HEK293 (cell line): ENCODE measurements around the gene SLC25A25.

Source experiments
- CTCF ChIA-PET: fragments of 350-600 bp; formaldehyde crosslinking; extraction: SDS; loops from one replicate; lab custom pipeline; 2021; ENCODE audit warnings: antibody characterized with exemption; lab: Yijun Ruan, JAX
- POLR2A ChIA-PET: fragments of 300-600 bp; formaldehyde crosslinking; extraction: SDS; loops from one replicate; lab custom pipeline; 2020; ENCODE audit warnings: antibody characterized with exemption, inconsistent platforms; lab: Yijun Ruan, JAX
- H3K27ac ChIP-seq: fragments of 200-500 bp; sonication (Bioruptor generic); 2 replicates; pipeline ENCODE4 v1.5.1; 2014; ENCODE audit warnings: low read depth, low read length, control low read depth, inconsistent platforms; ENCODE audit errors: extremely low read depth
- H3K36me3 ChIP-seq, 2 experiments: fragments of 200-500 bp in 1 of 2; sonication (Bioruptor generic) in 1 of 2; 1 replicate in 1 of 2; 2 replicates in 1 of 2; pipeline ENCODE4 v1.5.1; 2014 to 2017; ENCODE audit warnings: inconsistent platforms in 2 of 2, low read length in 2 of 2; ENCODE audit not compliant: control insufficient read depth in 2 of 2, insufficient read depth in 1 of 2
- H3K4me1 ChIP-seq: fragments of 200-500 bp; sonication (Bioruptor generic); 2 replicates; pipeline ENCODE4 v1.5.1; 2014; ENCODE audit warnings: mild to moderate bottlenecking, low read length, inconsistent platforms; ENCODE audit not compliant: control insufficient read depth, insufficient read depth
- H3K4me3 ChIP-seq: 2 replicates; pipeline ENCODE4 v1.5.1; 2011; ENCODE audit warnings: low read depth, mild to moderate bottlenecking, control low read depth, low read length, moderate library complexity
- H3K9me3 ChIP-seq: fragments of 200-500 bp; sonication (Bioruptor generic); 2 replicates; pipeline ENCODE4 v1.5.1; 2014; ENCODE audit warnings: low read depth, low read length, inconsistent platforms; ENCODE audit not compliant: control insufficient read depth, insufficient read depth
- GLI4 ChIP-seq: fragments of 450-650 bp; formaldehyde crosslinking; IDR thresholded peaks from 2 replicates; pipeline ENCODE4 v1.5.1; 2016; ENCODE audit warnings: missing biosample characterization, missing genetic modification characterization
- TCF7L2 ChIP-seq: IDR thresholded peaks from 2 replicates; pipeline ENCODE4 v1.6.1; 2011; ENCODE audit warnings: low read depth, mild to moderate bottlenecking, inconsistent platforms, low read length, moderate library complexity, borderline replicate concordance
- ZNF223 ChIP-seq: fragments of 450-650 bp; formaldehyde crosslinking; IDR thresholded peaks from 2 replicates; pipeline ENCODE4 v1.5.1; 2016; ENCODE audit warnings: missing biosample characterization, missing genetic modification characterization
- ZNF366 ChIP-seq: fragments of 450-650 bp; formaldehyde crosslinking; conservative IDR thresholded peaks from 2 replicates; pipeline ENCODE4 v1.5.1; 2016; ENCODE audit warnings: missing biosample characterization, missing genetic modification characterization
- ZNF747 ChIP-seq: fragments of 450-650 bp; formaldehyde crosslinking; IDR thresholded peaks from 2 replicates; pipeline ENCODE4 v1.5.1; 2016; ENCODE audit warnings: missing biosample characterization, missing genetic modification characterization
- ZSCAN30 ChIP-seq: fragments of 450-650 bp; IDR thresholded peaks from 2 replicates; pipeline ENCODE4 v1.5.1; 2018; ENCODE audit warnings: missing biosample characterization, mild to moderate bottlenecking, missing genetic modification characterization, moderate library complexity
- TF ChIP-seq, protein P1 (sequence below): fragments of 450-650 bp; formaldehyde crosslinking; IDR thresholded peaks from 2 replicates; pipeline ENCODE4 v1.5.1; 2017; ENCODE audit warnings: missing biosample characterization, mild to moderate bottlenecking, missing genetic modification characterization, moderate library complexity

Gene SLC25A25

GRCh38 chr9:128155736-128156500 is 87.9 kb downstream of the SLC25A25 start:
- no peak overlapping the region for H3K27ac ChIP-seq
- CTCF ChIA-PET: interaction anchor here (0.7 kb wide), 3 partner anchors 42 to 350 kb away, joined by 3 read pairs; no protein-coding TSS in a partner anchor
- no peaks in the 10 kb centered on the region for H3K36me3 ChIP-seq
- no peak for TF ChIP-seq ZNF223 (tag by site-specific recombination)
- TF ChIP-seq GLI4: no peak
- TF ChIP-seq ZSCAN30 (tag by site-specific recombination): no peak
- TF ChIP-seq ZNF747 (tag by site-specific recombination): no peak
- no peak for TF ChIP-seq TCF7L2
- no peak for TF ChIP-seq ZNF366 (tag by site-specific recombination)
- TF ChIP-seq, protein P1, sequence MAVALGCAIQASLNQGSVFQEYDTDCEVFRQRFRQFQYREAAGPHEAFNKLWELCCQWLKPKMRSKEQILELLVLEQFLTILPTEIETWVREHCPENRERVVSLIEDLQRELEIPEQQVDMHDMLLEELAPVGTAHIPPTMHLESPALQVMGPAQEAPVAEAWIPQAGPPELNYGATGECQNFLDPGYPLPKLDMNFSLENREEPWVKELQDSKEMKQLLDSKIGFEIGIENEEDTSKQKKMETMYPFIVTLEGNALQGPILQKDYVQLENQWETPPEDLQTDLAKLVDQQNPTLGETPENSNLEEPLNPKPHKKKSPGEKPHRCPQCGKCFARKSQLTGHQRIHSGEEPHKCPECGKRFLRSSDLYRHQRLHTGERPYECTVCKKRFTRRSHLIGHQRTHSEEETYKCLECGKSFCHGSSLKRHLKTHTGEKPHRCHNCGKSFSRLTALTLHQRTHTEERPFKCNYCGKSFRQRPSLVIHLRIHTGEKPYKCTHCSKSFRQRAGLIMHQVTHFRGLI: no peak
- TF ChIP-seq, all 188 proteins: peak for 0
- Histone ChIP-seq H3K4me1 (no peaks in the 10 kb centered on the region), H3K4me3 (no peak overlapping the region), H3K9me3 (no peaks in the 10 kb centered on the region)
- POLR2A ChIA-PET: no interaction called here
